Ishikawa (cell line): Measurements from ENCODE around the gene PLEKHA1.

Source experiments
- EP300 ChIP-seq: IDR thresholded peaks from 2 replicates; pipeline ENCODE4 v1.6.1; 2012; ENCODE audit warnings: borderline replicate concordance
- TAF1 ChIP-seq: IDR thresholded peaks from 2 replicates; pipeline ENCODE4 v1.6.1; 2012; ENCODE audit warnings: low read depth, mild to moderate bottlenecking

DNA sequence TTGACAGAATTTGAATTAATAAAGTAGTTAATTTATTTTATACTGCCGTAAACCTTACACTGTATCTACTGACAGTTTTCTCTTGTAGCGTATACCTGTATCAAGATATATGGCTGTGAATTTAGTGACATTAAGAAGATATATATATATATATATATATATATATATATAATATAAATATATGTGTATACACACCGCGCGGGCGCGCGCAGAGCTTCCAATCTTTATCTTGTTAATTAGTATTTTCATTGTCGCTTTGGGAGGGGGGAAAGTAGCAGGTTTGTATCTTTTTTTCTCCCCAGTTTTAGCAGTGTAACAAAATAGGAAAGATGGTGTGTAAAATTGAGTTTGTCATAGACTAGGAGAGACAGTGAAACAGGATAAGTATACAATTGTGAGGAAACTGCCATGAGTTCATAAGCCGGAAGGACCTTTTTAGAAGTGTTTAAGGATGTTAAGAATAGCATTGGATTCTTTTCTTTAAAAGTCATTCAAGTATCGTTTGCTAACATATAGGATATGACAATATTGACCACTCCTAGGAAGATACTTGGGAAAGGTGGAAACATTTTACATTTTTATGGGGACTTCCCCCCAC lies 2.0 kb downstream of the PLEKHA1 start:
- TF ChIP-seq TAF1 (no peak), EP300 (no peak)
